Panc1 (cell line): ENCODE data around the gene HOPX. TPM values are rescaled to one million over a fixed set of nuclear protein-coding genes. Genes with fewer than 3 reads are reported as not detected.
"Not testable (repeated sequence)": the region's sequence is repeated elsewhere in the genome, so short reads cannot be mapped to it uniquely, and the experiment has no call there.

Experiments
- ATAC-seq: fragments of 200-7000 bp; cut with Tn5 transposase; 2 replicates; pipeline ENCODE4 v1.9.1; 2020; ENCODE audit warnings: mild to moderate bottlenecking, moderate library complexity
- BruUV-seq: library from RNA; stranded (reverse); fragments of 400-500 nt; replicated peaks from 2 replicates; lab custom pipeline; 2021; lab: Mats Ljungman, UMichigan
- CTCF ChIA-PET: fragments of 300-600 bp; sonication (Branson Sonifier 250); formaldehyde crosslinking; loops from one replicate; lab custom pipeline; 2022; ENCODE audit warnings: antibody characterized with exemption; lab: Charles Lee
- POLR2A ChIA-PET: fragments of 300-600 bp; sonication (Branson Sonifier 250); formaldehyde crosslinking; loops from one replicate; lab custom pipeline; 2022; ENCODE audit warnings: antibody characterized with exemption; lab: Charles Lee
- DNase-seq: peaks from one replicate; pipeline ENCODE4 v3.0.0-alpha.2; 2010; ENCODE audit warnings: low read depth, low spot score
- H3K27ac ChIP-seq: 2 replicates; pipeline ENCODE4 v1.5.1; 2011; ENCODE audit warnings: mild to moderate bottlenecking, low read length, inconsistent platforms
- H3K27me3 ChIP-seq: fragments of 200-500 bp; sonication (Bioruptor generic); 2 replicates; pipeline ENCODE4 v1.6.0; 2014; ENCODE audit warnings: low read length, inconsistent platforms; ENCODE audit not compliant: control insufficient read depth, insufficient read depth
- H3K36me3 ChIP-seq: fragments of 200-500 bp; sonication (Bioruptor generic); 2 replicates; pipeline ENCODE4 v1.5.1; 2014; ENCODE audit warnings: inconsistent platforms, mild to moderate bottlenecking, low read length, moderate library complexity; ENCODE audit not compliant: control insufficient read depth, insufficient read depth
- H3K4me1 ChIP-seq: 2 replicates; pipeline ENCODE4 v1.5.1; 2011; ENCODE audit warnings: inconsistent platforms, mild to moderate bottlenecking, low read length, moderate library complexity; ENCODE audit not compliant: control insufficient read depth, insufficient read depth
- H3K4me3 ChIP-seq, 2 experiments: 2 replicates each; pipeline ENCODE4 v1.5.1; 2011 to 2012; ENCODE audit warnings: low read depth in 2 of 2, low read length in 2 of 2, mild to moderate bottlenecking in 2 of 2, inconsistent platforms in 1 of 2, moderate library complexity in 1 of 2
- H3K9me3 ChIP-seq: fragments of 200-500 bp; sonication (Bioruptor generic); 2 replicates; pipeline ENCODE4 v1.5.1; 2014; ENCODE audit warnings: low read depth, mild to moderate bottlenecking, inconsistent platforms, low read length, moderate library complexity; ENCODE audit not compliant: control insufficient read depth, insufficient read depth
- CTCF ChIP-seq: fragments of 450-650 bp; IDR thresholded peaks from 2 replicates; pipeline ENCODE4 v1.5.1; 2017; ENCODE audit warnings: mild to moderate bottlenecking
- POLR2AphosphoS5 ChIP-seq: IDR thresholded peaks from 2 replicates; pipeline ENCODE4 v1.6.1; 2012; ENCODE audit warnings: mild to moderate bottlenecking, low read depth, low read length, moderate library complexity
- REST ChIP-seq, 2 experiments: IDR thresholded peaks; 2 replicates each; pipeline ENCODE4 v1.6.1; 2011 to 2012; ENCODE audit warnings: low read depth in 2 of 2, control low read depth in 1 of 2, low read length in 1 of 2, mild to moderate bottlenecking in 1 of 2, moderate library complexity in 1 of 2; ENCODE audit not compliant: insufficient read depth in 1 of 2
- SIN3A ChIP-seq: IDR thresholded peaks from 2 replicates; pipeline ENCODE4 v1.6.1; 2012; ENCODE audit warnings: low read depth, mild to moderate bottlenecking, low read length, moderate library complexity, borderline replicate concordance; ENCODE audit not compliant: insufficient read depth
- TCF7L2 ChIP-seq: IDR thresholded peaks from 2 replicates; pipeline ENCODE4 v1.6.1; 2011; ENCODE audit warnings: mild to moderate bottlenecking, low read depth, low read length, inconsistent platforms
- in situ Hi-C: cut with HindIII; loops from 2 replicates; pipeline ENCODE4 v1.10.0; 2016; ENCODE audit warnings: low sequenced_read_pairs, low pct_unique_long_range_greater_than_20kb
- intact Hi-C: fragments of 100-400 bp; cut with micrococcal nuclease; formaldehyde crosslinking; loops from one replicate; pipeline ENCODE4 v1.10.0; 2022; ENCODE audit not compliant: unreplicated experiment
- total RNA-seq: library from RNA; stranded (reverse); gene quantifications from one replicate; pipeline ENCODE4 v1.2.1, GENCODE V29; 2021; ENCODE audit not compliant: unreplicated experiment

Gene HOPX
- total RNA-seq, 1 experiment from 2014 or later, result not detected

GRCh38 chr4:56727150-56727549, 46.1 kb upstream of the HOPX start:
- Histone ChIP-seq H3K4me3 (no peak overlapping the region), H3K9me3 (no peaks in the 10 kb centered on the region), H3K36me3 (no peaks in the 10 kb centered on the region), H3K4me1 (no peaks in the 10 kb centered on the region), H3K27me3 (no peaks in the 10 kb centered on the region), H3K27ac (no peak overlapping the region)
- DNase-seq, result no peak
- in situ Hi-C loops (no loop called here), intact Hi-C loops (no loop called here)
- POLR2A ChIA-PET, result no interaction called here
- no peak for ATAC-seq
- TF ChIP-seq TCF7L2 (no peak), SIN3A (no peak), REST (IDR thresholded peaks at IDR 0.05; ENCODE audit: insufficient read depth in 1 of 2, low read depth in 2 of 2, low read length in 1 of 2) (no peak), CTCF (no peak), POLR2AphosphoS5 (no peak)
- CTCF ChIA-PET, result no interaction called here
- BruUV-seq, result no TSS peak

- H3K27ac ChIP-seq, BruUV-seq, H3K27me3 ChIP-seq, H3K9me3 ChIP-seq, H3K36me3 ChIP-seq, in situ Hi-C loops, POLR2A ChIA-PET, ATAC-seq, intact Hi-C loops, DNase-seq, H3K4me3 ChIP-seq, H3K4me1 ChIP-seq: not testable (repeated sequence)
- CTCF ChIA-PET, result interaction anchor here (0.7 kb wide), 1 partner anchor 110 kb away, joined by 3 read pairs; no protein-coding TSS in a partner anchor
Observed at GRCh38 chr4:56726593-56726992, 45.5 kb upstream of the HOPX start.

- H3K4me3 ChIP-seq, result no peak overlapping the region
- CTCF ChIA-PET, result no interaction called here
- no TSS peak for BruUV-seq
- no peak for ATAC-seq
- no peaks in the 10 kb centered on the region for H3K9me3 ChIP-seq
- no peaks in the 10 kb centered on the region for H3K27me3 ChIP-seq
- in situ Hi-C loops, result no loop called here
- no peaks in the 10 kb centered on the region for H3K36me3 ChIP-seq
- H3K4me1 ChIP-seq, result no peaks in the 10 kb centered on the region
- POLR2A ChIA-PET, result no interaction called here
- no peak for DNase-seq
- intact Hi-C loops, result no loop called here
- TF ChIP-seq REST (IDR thresholded peaks at IDR 0.05; ENCODE audit: insufficient read depth in 1 of 2, low read depth in 2 of 2, low read length in 1 of 2) (no peak), SIN3A (no peak), CTCF (no peak), POLR2AphosphoS5 (no peak), TCF7L2 (no peak)
- H3K27ac ChIP-seq, result no peak overlapping the region
Observed at GRCh38 chr4:56723659-56724230, 42.6 kb upstream of the HOPX start.
